ENCODE results near the gene GCN1.

GCN1 gene

GRCh38 chr12:120093592-120094355 is 100.7 kb downstream of the GCN1 start:
- Histone ChIP-seq H3K27me3 (ENCODE audit: control insufficient read depth, insufficient read depth, low read length) (no peaks in the 10 kb centered on the region), H3K4me3 (ENCODE audit: low read length) (no peak overlapping the region), H3K27ac (ENCODE audit: low read length) (no peak overlapping the region), H3K9me3 (ENCODE audit: control insufficient read depth, insufficient read depth, low read length) (no peaks in the 10 kb centered on the region), H3K4me1 (ENCODE audit: control insufficient read depth, insufficient read depth, low read length) (peaks cover 16% of the 10 kb centered on the region), H3K36me3 (ENCODE audit: control insufficient read depth, insufficient read depth, low read length) (peaks cover 11% of the 10 kb centered on the region)
- WGBS (ENCODE audit: insufficient coverage, insufficient read length): no CpG with 5 or more reads among the region's 17 CpGs
- DNase-seq (ENCODE audit: low read depth, low spot score): no peak

- Histone ChIP-seq H3K27me3 (ENCODE audit: control insufficient read depth, insufficient read depth, low read length) (no peaks in the 10 kb centered on the region), H3K27ac (ENCODE audit: low read length) (no peak overlapping the region), H3K36me3 (ENCODE audit: control insufficient read depth, insufficient read depth, low read length) (peaks cover 7% of the 10 kb centered on the region; the same call in 1 of the 2 replicates), H3K9me3 (ENCODE audit: control insufficient read depth, insufficient read depth, low read length) (no peaks in the 10 kb centered on the region), H3K4me1 (ENCODE audit: control insufficient read depth, insufficient read depth, low read length) (peaks cover 16% of the 10 kb centered on the region), H3K4me3 (ENCODE audit: low read length) (no peak overlapping the region)
- no CpG with 5 or more reads among the region's 4 CpGs for WGBS (ENCODE audit: insufficient coverage, insufficient read length)
- DNase-seq (ENCODE audit: low read depth, low spot score): no peak
These were observed 101.3 kb downstream of the GCN1 start for GRCh38 chr12:120093336-120093591.

GRCh38 chr12:120092551-120093335 is 101.8 kb downstream of the GCN1 start:
- Histone ChIP-seq H3K9me3 (ENCODE audit: control insufficient read depth, insufficient read depth, low read length) (no peaks in the 10 kb centered on the region), H3K4me3 (ENCODE audit: low read length) (no peak overlapping the region), H3K36me3 (ENCODE audit: control insufficient read depth, insufficient read depth, low read length) (peaks cover 7% of the 10 kb centered on the region; the same call in 1 of the 2 replicates), H3K27ac (ENCODE audit: low read length) (no peak overlapping the region), H3K27me3 (ENCODE audit: control insufficient read depth, insufficient read depth, low read length) (no peaks in the 10 kb centered on the region), H3K4me1 (ENCODE audit: control insufficient read depth, insufficient read depth, low read length) (peaks cover 16% of the 10 kb centered on the region)
- WGBS (ENCODE audit: insufficient coverage, insufficient read length): no CpG with 5 or more reads among the region's 23 CpGs
- DNase-seq (ENCODE audit: low read depth, low spot score): no peak

DNA sequence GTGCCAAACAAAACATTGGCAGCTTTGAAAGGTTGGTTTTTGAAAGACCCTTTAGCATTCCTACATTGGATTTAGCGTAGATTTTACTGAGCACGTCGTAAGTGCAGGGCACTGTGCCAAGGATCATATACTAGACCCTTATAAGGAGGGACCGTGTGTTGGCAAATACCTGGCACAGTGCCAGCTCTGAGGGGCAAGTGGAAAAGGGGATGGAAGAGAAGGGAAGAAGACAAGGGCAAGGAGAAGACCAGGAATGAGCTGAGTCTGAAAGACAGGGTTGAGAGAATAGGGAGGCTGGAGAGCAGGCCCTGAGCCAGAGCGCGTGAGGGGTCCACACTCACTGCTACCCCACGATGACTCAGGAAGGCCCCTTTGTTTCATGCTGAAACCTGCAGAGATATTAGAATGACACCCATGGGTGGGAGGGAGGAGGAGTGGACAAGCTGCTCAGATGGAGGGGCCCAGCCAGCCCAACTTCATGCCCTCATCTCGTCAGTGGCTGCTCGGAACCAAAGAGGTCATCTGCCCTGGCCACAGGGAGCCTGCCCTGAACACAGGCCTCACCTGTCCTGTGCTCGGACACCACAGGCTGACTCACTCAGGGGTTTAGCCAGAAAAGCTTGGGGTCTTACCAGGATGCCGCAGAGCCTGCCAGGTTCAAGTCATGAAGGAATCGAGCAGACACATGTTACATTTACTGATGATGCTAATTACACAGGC is 103.0 kb downstream of the GCN1 start:
- no peak for DNase-seq (ENCODE audit: low read depth, low spot score)
- WGBS (ENCODE audit: insufficient coverage, insufficient read length): no CpG with 5 or more reads among the region's 12 CpGs
- Histone ChIP-seq H3K27ac (ENCODE audit: low read length) (no peak overlapping the region), H3K4me1 (ENCODE audit: control insufficient read depth, insufficient read depth, low read length) (peaks cover 16% of the 10 kb centered on the region), H3K9me3 (ENCODE audit: control insufficient read depth, insufficient read depth, low read length) (no peaks in the 10 kb centered on the region), H3K27me3 (ENCODE audit: control insufficient read depth, insufficient read depth, low read length) (no peaks in the 10 kb centered on the region), H3K4me3 (ENCODE audit: low read length) (no peak overlapping the region), H3K36me3 (ENCODE audit: control insufficient read depth, insufficient read depth, low read length) (peaks cover 4% of the 10 kb centered on the region; the same call in 1 of the 2 replicates)

GRCh38 chr12:120090626-120091295 is 103.8 kb downstream of the GCN1 start:
- Histone ChIP-seq H3K36me3 (ENCODE audit: control insufficient read depth, insufficient read depth, low read length) (0 out of 2 replicates have a peak, but pooled peaks cover 2% of the 10 kb centered on the region), H3K9me3 (ENCODE audit: control insufficient read depth, insufficient read depth, low read length) (no peaks in the 10 kb centered on the region), H3K27me3 (ENCODE audit: control insufficient read depth, insufficient read depth, low read length) (no peaks in the 10 kb centered on the region), H3K4me3 (ENCODE audit: low read length) (no peak overlapping the region), H3K27ac (ENCODE audit: low read length) (no peak overlapping the region), H3K4me1 (ENCODE audit: control insufficient read depth, insufficient read depth, low read length) (peaks cover 16% of the 10 kb centered on the region)
- DNase-seq (ENCODE audit: low read depth, low spot score): no peak
- no CpG with 5 or more reads among the region's 19 CpGs for WGBS (ENCODE audit: insufficient coverage, insufficient read length)

DNA sequence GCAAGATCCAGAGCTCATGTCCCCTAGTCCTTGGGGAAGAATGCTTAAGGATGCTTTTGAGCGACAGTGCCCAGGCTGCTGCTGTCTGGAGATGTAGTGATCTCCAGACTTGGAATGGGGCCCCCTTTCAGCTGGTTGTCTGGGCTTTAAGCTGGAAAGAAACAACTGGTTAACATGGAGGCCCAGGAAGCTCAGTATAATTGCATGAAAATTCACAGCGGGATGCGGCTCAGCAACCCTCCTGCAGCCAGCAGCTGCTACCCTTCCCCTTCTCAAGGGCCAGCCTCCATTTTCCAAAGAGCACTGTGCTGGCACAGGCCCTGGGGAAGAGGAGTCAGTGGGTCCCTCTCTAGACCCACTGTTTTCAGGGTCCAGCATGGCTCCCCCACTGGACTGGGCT is 104.3 kb downstream of the GCN1 start:
- no peak for DNase-seq (ENCODE audit: low read depth, low spot score)
- no peak overlapping the region for H3K27ac ChIP-seq (ENCODE audit: low read length)
- H3K4me3 ChIP-seq (ENCODE audit: low read length): no peak overlapping the region
- no peaks in the 10 kb centered on the region for H3K9me3 ChIP-seq (ENCODE audit: control insufficient read depth, insufficient read depth, low read length)
- no CpG with 5 or more reads among the region's 3 CpGs for WGBS (ENCODE audit: insufficient coverage, insufficient read length)
- H3K36me3 ChIP-seq (ENCODE audit: control insufficient read depth, insufficient read depth, low read length): 0 out of 2 replicates have a peak, but pooled peaks cover 2% of the 10 kb centered on the region
- H3K4me1 ChIP-seq (ENCODE audit: control insufficient read depth, insufficient read depth, low read length): peaks cover 13% of the 10 kb centered on the region
- no peaks in the 10 kb centered on the region for H3K27me3 ChIP-seq (ENCODE audit: control insufficient read depth, insufficient read depth, low read length)

- Histone ChIP-seq H3K27me3 (ENCODE audit: control insufficient read depth, insufficient read depth, low read length) (no peaks in the 10 kb centered on the region), H3K4me3 (ENCODE audit: low read length) (no peak overlapping the region), H3K27ac (ENCODE audit: low read length) (no peak overlapping the region), H3K4me1 (ENCODE audit: control insufficient read depth, insufficient read depth, low read length) (peaks cover 13% of the 10 kb centered on the region), H3K9me3 (ENCODE audit: control insufficient read depth, insufficient read depth, low read length) (no peaks in the 10 kb centered on the region), H3K36me3 (ENCODE audit: control insufficient read depth, insufficient read depth, low read length) (0 out of 2 replicates have a peak, but pooled peaks cover 2% of the 10 kb centered on the region)
- no CpG with 5 or more reads among the region's 2 CpGs for WGBS (ENCODE audit: insufficient coverage, insufficient read length)
- no peak for DNase-seq (ENCODE audit: low read depth, low spot score)
These were observed 104.7 kb downstream of the GCN1 start for GRCh38 chr12:120089796-120090195.

GRCh38 chr12:120089105-120089504 is 105.4 kb downstream of the GCN1 start:
- H3K4me3 ChIP-seq (ENCODE audit: low read length): no peak overlapping the region
- 0 out of 2 replicates have a peak, but pooled peaks cover 2% of the 10 kb centered on the region for H3K36me3 ChIP-seq (ENCODE audit: control insufficient read depth, insufficient read depth, low read length)
- no peaks in the 10 kb centered on the region for H3K27me3 ChIP-seq (ENCODE audit: control insufficient read depth, insufficient read depth, low read length)
- H3K4me1 ChIP-seq (ENCODE audit: control insufficient read depth, insufficient read depth, low read length): peaks cover 10% of the 10 kb centered on the region
- DNase-seq (ENCODE audit: low read depth, low spot score): no peak
- WGBS (ENCODE audit: insufficient coverage, insufficient read length): no CpG with 5 or more reads among the region's 8 CpGs
- no peaks in the 10 kb centered on the region for H3K9me3 ChIP-seq (ENCODE audit: control insufficient read depth, insufficient read depth, low read length)
- no peak overlapping the region for H3K27ac ChIP-seq (ENCODE audit: low read length)

DNA sequence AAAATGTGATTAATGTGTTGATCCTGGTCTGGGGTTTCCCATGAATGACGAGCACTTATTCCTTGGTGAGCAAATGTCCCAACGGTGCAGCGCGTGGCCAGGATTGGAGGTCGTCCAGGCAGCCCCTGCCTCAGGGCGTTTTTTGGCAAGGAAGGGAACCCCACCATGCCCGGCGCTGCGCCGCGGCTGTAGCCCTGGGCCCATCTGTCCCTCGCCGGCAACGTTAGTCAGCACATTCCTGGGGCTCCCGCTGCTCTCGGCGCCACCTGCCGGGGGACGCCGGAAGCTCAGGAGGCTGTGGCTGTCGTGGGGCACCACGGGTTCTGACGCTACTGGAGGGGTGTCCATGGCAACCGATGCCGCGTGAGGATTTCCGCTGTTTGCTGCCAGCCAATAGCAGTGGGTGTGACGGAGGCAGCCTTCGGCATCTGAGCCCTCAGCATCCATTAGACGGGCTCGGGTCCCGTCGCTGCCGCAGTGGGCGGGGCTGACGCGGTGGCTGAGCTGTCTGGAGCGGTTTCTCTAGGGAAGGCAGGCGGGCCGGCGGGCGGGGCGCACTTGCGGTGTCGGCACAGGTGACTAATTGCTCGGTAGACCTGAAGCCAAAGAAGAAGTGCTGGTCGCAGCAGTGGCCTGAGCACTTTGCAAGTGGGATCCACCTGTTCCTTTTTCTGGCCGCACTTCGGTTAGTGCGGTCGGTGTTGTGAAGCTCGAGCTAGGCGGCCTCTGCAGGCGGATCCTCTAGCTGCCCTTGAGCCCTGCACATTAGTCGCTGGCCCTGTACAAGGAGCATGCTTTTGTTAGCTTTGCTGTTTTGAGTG is 107.5 kb downstream of the GCN1 start:
- H3K4me3 ChIP-seq (ENCODE audit: low read length): peak overlapping the region; percentile 11; the same call in 1 of the 2 replicates
- no peaks in the 10 kb centered on the region for H3K27me3 ChIP-seq (ENCODE audit: control insufficient read depth, insufficient read depth, low read length)
- 0 out of 2 replicates have a peak, but pooled peaks cover 2% of the 10 kb centered on the region for H3K36me3 ChIP-seq (ENCODE audit: control insufficient read depth, insufficient read depth, low read length)
- DNase-seq (ENCODE audit: low read depth, low spot score): peak; percentile 100
- no peaks in the 10 kb centered on the region; the same call in 1 of the 2 replicates for H3K4me1 ChIP-seq (ENCODE audit: control insufficient read depth, insufficient read depth, low read length)
- H3K9me3 ChIP-seq (ENCODE audit: control insufficient read depth, insufficient read depth, low read length): no peaks in the 10 kb centered on the region
- WGBS (ENCODE audit: insufficient coverage, insufficient read length): no CpG with 5 or more reads among the region's 55 CpGs
- no peak overlapping the region for H3K27ac ChIP-seq (ENCODE audit: low read length)
